Stimulated activated CD8-positive, alpha-beta memory T cell treated with anti-CD3 and anti-CD28 coated beads, Interleukin-7, amount 100 ng/mL, for 24 hours (primary cell): Measurements from ENCODE around the gene FLT1.

Experiments used
- DNase-seq: peaks from one replicate; pipeline ENCODE4 v3.0.0-alpha.2; 2020; ENCODE audit warnings: low read depth

FLT1 gene

DNA sequence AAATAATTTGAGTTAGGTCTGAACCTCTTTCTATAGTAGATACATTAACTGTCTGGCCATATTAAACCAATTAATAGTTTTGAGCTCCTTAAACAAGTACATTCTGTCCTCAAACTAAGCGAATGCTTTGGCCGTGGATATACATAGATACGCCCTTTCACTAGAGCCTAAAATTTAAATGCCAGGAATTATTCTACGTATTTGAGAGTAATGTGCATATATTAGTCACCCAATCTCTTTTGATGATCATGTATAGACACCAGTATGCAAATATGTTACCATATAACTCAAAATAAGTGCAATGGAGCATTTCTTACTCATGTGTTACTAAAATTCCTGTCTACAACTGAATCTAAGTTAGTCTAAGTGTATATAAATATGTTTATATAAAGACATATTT lies 70.4 kb downstream of the FLT1 start:
- no peak for DNase-seq

- DNase-seq, result no peak
These were observed 71.9 kb downstream of the FLT1 start for GRCh38 chr13:28423010-28423409.

- DNase-seq, result no peak
These were observed 73.1 kb downstream of the FLT1 start for GRCh38 chr13:28421676-28422410.

DNA sequence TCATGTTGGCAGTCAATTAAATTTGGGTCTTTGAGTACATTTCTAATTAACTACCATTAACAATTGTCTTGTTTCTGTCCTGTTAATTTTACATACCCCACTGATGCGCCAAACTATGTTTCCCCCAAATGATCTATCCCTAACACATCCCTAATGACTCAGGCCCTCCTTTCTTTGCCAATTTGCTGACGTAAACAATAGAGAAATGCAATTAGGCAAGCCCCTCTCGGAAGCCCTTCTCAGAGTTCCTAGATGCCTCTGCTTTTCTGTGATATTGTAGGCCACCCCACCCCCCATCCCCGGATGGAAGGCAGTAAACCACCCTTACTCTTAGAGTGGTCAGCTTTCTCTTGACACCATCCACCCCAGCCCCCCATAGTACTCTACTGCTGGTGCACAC lies 74.2 kb downstream of the FLT1 start:
- no peak for DNase-seq

DNA sequence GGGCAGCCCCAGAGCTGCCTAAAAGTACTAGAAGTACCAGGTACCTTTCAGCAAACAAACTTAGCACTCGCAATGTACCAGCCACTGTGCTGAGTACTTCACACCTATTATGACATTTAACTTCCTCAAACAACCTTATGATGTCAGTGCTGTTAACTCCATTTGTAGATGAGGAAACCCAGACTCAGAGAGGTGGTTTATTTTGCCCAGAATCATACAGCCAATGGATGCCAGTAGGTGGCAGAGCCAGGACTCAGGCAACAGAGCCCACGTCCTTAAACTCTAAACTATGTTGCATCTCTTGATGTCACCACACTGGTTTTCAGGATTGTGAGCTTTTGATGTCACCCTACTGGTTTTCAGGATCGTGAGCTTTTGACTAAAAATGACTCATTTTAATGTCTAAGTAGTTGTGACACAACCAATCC lies 78.9 kb downstream of the FLT1 start:
- DNase-seq, result no peak

DNA sequence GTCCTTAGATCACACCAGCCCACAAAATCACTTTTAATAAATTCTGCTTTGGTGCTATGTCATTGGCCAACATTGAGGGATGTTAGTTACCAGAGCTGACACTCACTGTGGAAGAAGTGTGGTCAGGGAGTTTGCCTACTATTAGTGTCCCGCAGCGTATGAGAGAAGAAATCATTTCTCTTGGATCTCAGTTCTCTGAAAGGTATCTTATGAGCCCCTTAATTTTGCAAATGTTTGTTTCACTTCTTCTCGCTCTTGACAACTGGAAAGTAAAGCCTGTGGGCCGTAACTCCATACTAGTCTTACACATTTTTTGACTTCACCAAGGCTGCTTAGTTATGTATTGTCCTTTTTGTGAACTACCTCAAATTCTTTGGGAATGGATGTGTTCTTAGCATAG lies 80.9 kb downstream of the FLT1 start:
- DNase-seq, result no peak

DNA sequence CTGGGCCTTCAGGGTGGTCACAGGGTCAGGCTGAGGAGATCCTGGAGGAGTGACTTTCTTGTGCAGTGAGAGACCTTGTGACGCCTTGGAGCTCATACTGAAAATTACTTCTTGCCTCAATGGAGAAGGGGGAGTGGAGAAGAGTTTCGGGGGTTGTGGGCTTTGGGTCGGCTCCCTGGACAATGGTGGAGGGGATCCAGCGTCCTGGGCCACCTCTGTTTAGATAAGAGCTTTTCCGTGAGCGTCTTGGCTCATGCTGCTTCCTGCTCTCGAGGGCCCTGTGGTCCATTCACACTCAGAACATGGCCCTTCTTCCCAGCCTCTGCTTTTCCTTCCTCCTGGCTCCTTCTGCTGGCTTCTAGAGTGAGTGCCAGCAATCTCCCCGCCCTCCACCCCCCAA lies 81.9 kb downstream of the FLT1 start:
- DNase-seq, result no peak

- DNase-seq, result no peak
These were observed 83.0 kb downstream of the FLT1 start for GRCh38 chr13:28411831-28412353.

DNA sequence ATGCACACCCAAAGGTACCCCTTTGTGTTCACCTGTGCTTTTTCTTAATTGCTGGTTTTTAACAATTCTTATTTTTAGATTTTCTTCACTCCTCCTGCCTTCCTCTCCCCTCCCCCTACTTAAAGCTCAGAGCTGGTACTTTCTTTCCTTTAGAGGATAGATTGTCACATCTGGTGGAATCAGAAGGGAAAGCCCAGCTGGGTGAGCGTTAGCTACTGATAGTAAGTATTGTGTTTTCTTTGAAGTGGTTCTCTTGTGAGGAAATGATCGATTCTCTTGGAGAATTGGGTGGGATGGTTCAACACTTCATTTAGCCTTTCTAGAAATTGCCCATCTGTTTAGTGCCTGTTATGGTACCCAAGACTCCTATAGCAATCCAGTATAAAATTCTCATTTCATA lies 84.8 kb downstream of the FLT1 start:
- no peak for DNase-seq

- no peak for DNase-seq
These were observed 85.3 kb downstream of the FLT1 start for GRCh38 chr13:28409648-28410047.

- DNase-seq, result no peak
These were observed 86.1 kb downstream of the FLT1 start for GRCh38 chr13:28408863-28409262.

- DNase-seq, result no peak
These were observed 86.6 kb downstream of the FLT1 start for GRCh38 chr13:28408235-28408848.

GRCh38 chr13:28406733-28407266 lies 88.1 kb downstream of the FLT1 start:
- no peak for DNase-seq

GRCh38 chr13:28402057-28402381 lies 92.9 kb downstream of the FLT1 start:
- no peak for DNase-seq

- DNase-seq, result no peak
These were observed 93.4 kb downstream of the FLT1 start for GRCh38 chr13:28401303-28402056.

DNA sequence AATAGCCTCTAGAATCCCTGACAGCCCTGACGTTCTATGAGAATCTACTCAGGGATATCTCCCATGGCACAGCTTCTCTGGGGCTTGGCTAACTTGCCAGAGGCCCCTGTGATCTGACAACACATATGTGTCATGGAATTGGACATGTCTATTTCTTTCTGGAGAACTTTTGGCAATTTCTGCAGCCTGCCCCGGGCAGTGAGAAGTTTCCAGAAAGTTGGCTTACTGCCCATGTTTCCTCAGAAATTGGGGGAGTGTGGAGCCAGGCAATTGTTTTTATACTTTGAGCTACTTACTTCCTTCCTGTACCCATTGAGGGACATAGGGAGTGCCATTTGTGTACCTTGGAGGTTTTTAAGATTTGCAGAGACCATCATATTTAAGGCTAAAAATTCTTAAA lies 98.9 kb downstream of the FLT1 start:
- no peak for DNase-seq

DNA sequence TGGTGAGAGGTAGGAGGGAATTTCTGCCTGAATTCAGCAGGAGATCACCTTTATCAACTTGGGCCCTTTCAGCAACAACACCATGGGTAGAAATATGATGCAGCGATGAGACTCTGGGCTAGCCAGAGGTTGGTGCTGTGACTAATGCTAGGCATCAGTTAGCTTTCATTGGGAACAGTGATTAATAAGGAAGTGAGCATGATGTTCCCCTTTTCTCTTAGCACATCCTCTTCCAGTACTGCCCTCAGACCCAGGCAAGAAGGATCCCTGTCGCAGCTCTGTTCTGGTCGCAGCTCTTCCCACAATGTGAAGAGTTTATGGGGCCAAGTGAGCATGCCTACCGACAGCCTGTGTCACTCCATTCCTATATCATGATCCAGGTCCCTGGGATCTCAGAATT lies 100.5 kb downstream of the FLT1 start:
- no peak for DNase-seq

GRCh38 chr13:28392896-28393505 lies 101.9 kb downstream of the FLT1 start:
- DNase-seq, result no peak

DNA sequence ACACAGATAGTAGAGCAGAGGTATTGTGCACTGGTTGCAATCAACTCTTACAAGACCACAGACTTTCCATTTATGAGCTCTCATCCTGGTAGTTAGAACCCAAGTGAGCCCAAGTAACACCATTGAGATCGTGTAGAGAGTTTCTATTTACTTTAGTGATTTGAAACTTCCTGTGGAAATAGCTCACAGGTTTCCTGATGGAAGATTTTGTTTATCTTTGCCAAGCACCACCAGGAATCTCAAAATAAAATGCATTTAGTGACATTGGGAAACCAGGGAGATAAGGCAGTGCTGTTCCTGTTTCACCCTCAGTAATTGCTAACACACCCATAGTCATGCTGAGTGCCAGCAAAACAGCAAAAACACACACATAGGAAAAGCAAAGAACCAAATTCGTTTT lies 102.5 kb downstream of the FLT1 start:
- DNase-seq, result no peak

DNA sequence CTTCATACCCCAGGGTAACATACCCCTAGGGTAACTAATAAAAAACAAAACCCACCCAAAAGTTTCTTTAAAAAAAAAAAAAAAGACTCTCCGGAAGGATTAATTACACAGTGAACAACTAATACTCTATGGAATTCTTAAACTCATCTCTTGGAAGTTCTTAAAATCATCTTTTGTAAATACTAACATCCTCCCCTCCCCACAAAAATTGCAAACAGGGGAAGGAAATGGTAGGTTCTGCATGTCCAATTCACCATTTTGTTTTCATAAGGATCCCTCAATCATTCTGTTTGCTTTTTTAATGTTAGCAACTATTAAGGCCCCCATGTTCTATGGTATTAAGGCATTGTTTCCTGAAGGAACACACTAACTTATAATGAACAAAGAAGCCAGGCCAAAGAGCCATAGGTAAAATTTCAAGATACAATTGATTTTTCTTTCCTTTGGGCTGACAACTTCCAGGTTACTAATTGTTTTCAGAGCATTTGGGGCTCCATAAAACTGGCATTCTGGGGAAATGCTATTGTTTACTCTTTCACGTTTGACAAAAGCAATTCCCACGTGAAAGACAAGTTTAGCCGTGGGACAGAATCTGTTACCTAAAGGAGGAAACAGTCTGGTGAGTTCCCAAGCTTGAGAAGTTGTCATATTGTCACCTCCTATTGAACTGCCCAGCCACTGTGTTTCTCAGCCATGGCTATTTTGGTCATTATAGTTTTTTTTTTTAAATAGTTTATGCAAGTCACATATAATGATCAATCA lies 107.0 kb downstream of the FLT1 start:
- DNase-seq, result no peak

GRCh38 chr13:28385362-28385761 lies 109.6 kb downstream of the FLT1 start:
- no peak for DNase-seq

GRCh38 chr13:28384789-28385188 lies 110.1 kb downstream of the FLT1 start:
- no peak for DNase-seq
